Spleen (tissue), 7 donors: ENCODE data around the gene LRRC7.

ENCODE experiments used
- CTCF ChIP-seq, 11 experiments: fragments of 200-600 bp in 7 of 11; fragments of 450-650 bp in 4 of 11; sonication (generic) in 4 of 11; IDR thresholded peaks in 8 of 11; conservative IDR thresholded peaks in 3 of 11; 1 replicate in 7 of 11; 2 replicates in 4 of 11; pipeline versions ENCODE4 v1.4.0 to v1.8.0; 2016 to 2021; ENCODE audit warnings: antibody characterized with exemption in 11 of 11, inconsistent platforms in 4 of 11, mild to moderate bottlenecking in 1 of 11
- POLR2A ChIP-seq, 3 donors: fragments of 450-650 bp; IDR thresholded peaks; one replicate each; pipeline ENCODE4 v1.5.1; 2017; ENCODE audit warnings: antibody characterized with exemption in 3 of 3, mild to moderate bottlenecking in 1 of 3
- POLR2AphosphoS5 ChIP-seq, 3 donors: sonication (generic); formaldehyde crosslinking; IDR thresholded peaks; one replicate each; pipeline ENCODE4 v1.5.1; 2017; ENCODE audit warnings: antibody characterized with exemption in 3 of 3
- donor health status: DM: no; HTN: no; CAD: no; lungs with moderate emphysema.
- donor health status: DM: no; HTN: no; CAD: no.
- donor health status: DM: no; HTN: no; CAD: no.

GRCh38 chr1:69728206-69728605, 160.5 kb downstream of the LRRC7 start:
- TF ChIP-seq CTCF (IDR thresholded peaks at IDR 0.05 in 8 of 11, conservative IDR thresholded peaks at IDR 0.05 in 3 of 11) = no peak
- no peak for TF ChIP-seq POLR2A (IDR thresholded peaks at IDR 0.05)
- no peak for TF ChIP-seq POLR2AphosphoS5 (IDR thresholded peaks at IDR 0.05)
